ENCODE results near the gene UGT3A1.

DNA sequence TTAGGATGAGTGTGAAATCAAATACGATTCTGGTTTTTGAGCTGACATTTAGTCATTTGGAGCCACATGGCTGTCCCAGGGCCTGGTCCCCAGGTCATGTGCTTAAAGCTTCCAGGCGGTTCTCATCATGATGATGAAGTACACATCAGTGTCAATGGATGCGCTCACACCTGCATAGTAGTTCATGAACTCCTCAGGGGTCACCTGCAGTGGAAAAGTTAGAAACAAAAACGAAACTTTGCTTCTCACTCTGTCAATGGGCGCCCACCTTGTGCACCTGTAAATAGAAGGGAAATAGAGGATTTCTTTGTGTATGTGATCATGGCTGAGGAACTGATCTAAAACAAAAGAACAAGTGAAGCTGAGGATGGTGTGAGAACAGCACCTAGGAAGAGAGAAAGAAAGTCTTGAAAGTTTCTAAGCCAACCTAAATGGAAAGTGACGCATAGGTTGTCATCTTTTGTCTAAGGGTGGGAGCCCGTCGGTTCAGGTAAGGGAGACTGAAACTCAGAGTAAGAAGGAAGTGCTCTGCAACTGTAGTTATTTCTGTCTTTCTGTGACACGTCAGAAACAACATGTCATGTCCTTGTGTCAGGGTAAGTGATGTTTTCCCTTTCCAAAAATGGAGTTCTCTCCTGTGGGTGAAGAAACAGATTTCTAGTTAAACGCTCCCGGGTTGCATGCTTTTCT lies 86.6 kb downstream of the UGT3A1 start:
- TF ChIP-seq EZH2 (IDR thresholded peaks at IDR 0.05; ENCODE audit: low read length, missing control alignments), result no peak
- TF ChIP-seq, protein P1, sequence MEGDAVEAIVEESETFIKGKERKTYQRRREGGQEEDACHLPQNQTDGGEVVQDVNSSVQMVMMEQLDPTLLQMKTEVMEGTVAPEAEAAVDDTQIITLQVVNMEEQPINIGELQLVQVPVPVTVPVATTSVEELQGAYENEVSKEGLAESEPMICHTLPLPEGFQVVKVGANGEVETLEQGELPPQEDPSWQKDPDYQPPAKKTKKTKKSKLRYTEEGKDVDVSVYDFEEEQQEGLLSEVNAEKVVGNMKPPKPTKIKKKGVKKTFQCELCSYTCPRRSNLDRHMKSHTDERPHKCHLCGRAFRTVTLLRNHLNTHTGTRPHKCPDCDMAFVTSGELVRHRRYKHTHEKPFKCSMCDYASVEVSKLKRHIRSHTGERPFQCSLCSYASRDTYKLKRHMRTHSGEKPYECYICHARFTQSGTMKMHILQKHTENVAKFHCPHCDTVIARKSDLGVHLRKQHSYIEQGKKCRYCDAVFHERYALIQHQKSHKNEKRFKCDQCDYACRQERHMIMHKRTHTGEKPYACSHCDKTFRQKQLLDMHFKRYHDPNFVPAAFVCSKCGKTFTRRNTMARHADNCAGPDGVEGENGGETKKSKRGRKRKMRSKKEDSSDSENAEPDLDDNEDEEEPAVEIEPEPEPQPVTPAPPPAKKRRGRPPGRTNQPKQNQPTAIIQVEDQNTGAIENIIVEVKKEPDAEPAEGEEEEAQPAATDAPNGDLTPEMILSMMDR (conservative IDR thresholded peaks at IDR 0.05 in 1 of 2, IDR thresholded peaks at IDR 0.05 in 1 of 2; ENCODE audit: low read depth in 1 of 2, low read length in 2 of 2), result no peak
